ENCODE data around the gene ARHGDIA. TPM values are rescaled to one million over a fixed set of nuclear protein-coding genes. Genes with fewer than 3 reads are reported as not detected.

ARHGDIA gene
- total RNA-seq, 4 donors from 2014 or later = 189 to 480 (median 323) TPM

GRCh38 chr17:81831957-81832607 lies 39.1 kb downstream of the ARHGDIA start:
- TF ChIP-seq POLR2A (IDR thresholded peaks at IDR 0.05) = no peak
- TF ChIP-seq EP300 (IDR thresholded peaks at IDR 0.05; ENCODE audit: low read depth) = no peak
- no peak for TF ChIP-seq POLR2AphosphoS5 (IDR thresholded peaks at IDR 0.05)
- TF ChIP-seq, protein P1, sequence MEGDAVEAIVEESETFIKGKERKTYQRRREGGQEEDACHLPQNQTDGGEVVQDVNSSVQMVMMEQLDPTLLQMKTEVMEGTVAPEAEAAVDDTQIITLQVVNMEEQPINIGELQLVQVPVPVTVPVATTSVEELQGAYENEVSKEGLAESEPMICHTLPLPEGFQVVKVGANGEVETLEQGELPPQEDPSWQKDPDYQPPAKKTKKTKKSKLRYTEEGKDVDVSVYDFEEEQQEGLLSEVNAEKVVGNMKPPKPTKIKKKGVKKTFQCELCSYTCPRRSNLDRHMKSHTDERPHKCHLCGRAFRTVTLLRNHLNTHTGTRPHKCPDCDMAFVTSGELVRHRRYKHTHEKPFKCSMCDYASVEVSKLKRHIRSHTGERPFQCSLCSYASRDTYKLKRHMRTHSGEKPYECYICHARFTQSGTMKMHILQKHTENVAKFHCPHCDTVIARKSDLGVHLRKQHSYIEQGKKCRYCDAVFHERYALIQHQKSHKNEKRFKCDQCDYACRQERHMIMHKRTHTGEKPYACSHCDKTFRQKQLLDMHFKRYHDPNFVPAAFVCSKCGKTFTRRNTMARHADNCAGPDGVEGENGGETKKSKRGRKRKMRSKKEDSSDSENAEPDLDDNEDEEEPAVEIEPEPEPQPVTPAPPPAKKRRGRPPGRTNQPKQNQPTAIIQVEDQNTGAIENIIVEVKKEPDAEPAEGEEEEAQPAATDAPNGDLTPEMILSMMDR (IDR thresholded peaks at IDR 0.05) = no peak
- in situ Hi-C loops (cut with MboI; ENCODE audit: low pct_ligation_motif_present in 1 of 4, low pct_unique_long_range_greater_than_20kb in 1 of 4, low sequenced_read_pairs in 3 of 4) = no loop called here

DNA sequence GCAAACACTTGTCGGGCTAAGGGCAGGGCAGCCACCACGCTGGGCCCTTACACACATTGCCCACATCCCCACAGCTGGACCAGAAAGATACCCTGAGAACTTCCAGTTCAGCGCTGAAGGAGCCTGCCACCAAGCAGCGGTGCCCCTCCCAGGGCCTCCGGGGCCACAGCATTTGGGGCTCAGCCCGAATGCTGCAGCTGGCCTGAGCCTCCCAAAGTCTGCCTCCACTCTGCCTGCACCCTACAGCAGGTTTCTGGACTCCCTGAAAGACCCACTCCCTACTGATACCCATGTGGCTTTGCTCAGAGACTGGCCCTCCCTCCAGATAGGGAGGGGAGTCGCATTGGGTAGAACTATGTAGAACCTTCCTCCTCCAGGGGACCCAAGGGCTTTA lies 39.6 kb downstream of the ARHGDIA start:
- TF ChIP-seq POLR2A (IDR thresholded peaks at IDR 0.05) = no peak
- TF ChIP-seq POLR2AphosphoS5 (IDR thresholded peaks at IDR 0.05) = no peak
- TF ChIP-seq, protein P1 (IDR thresholded peaks at IDR 0.05) = no peak
- no peak for TF ChIP-seq EP300 (IDR thresholded peaks at IDR 0.05; ENCODE audit: low read depth)
- H3K36me3 ChIP-seq = no peaks in the 10 kb centered on the region
- no peaks in the 10 kb centered on the region for H3K27me3 ChIP-seq
- intact Hi-C loops (cut with DNase I; ENCODE audit: low total_unique reads) (no loop called here), in situ Hi-C loops (cut with MboI; ENCODE audit: low pct_ligation_motif_present in 1 of 4, low pct_unique_long_range_greater_than_20kb in 1 of 4, low sequenced_read_pairs in 3 of 4) (no loop called here)
- no peak for DNase-seq
- peaks cover 10 to 27% (median 21%) of the 10 kb centered on the region in 4 donors for H3K4me1 ChIP-seq
- H3K9me3 ChIP-seq = no peaks in the 10 kb centered on the region
- H3K4me3 ChIP-seq = no peak overlapping the region
- H3K27ac ChIP-seq = peak overlapping the region; percentile 92 to 96 (median 94)
- 78% methylated on average over 7 of the region's 7 CpGs; no CpG with 5 or more reads in 1 of the 2 donors for WGBS, 2 donors (ENCODE audit: low coverage in 1 of 2)

More at GRCh38 chr17:81831957-81832607, 39.1 kb downstream of the ARHGDIA start:
- H3K4me1 ChIP-seq = peaks cover 10 to 27% (median 21%) of the 10 kb centered on the region in 4 donors
- no peaks in the 10 kb centered on the region for H3K9me3 ChIP-seq
- H3K27me3 ChIP-seq = no peaks in the 10 kb centered on the region
- H3K4me3 ChIP-seq = peak overlapping the region; percentile 72 to 88 (median 78)
- 0 to 45% methylated on average over 1 to 18 of the region's 18 CpGs for WGBS, 2 donors (ENCODE audit: low coverage in 1 of 2)
- peak overlapping the region; percentile 92 to 96 (median 94) for H3K27ac ChIP-seq
- no peak for DNase-seq
- intact Hi-C loops (cut with DNase I; ENCODE audit: low total_unique reads) = no loop called here
- H3K36me3 ChIP-seq = no peaks in the 10 kb centered on the region

DNA sequence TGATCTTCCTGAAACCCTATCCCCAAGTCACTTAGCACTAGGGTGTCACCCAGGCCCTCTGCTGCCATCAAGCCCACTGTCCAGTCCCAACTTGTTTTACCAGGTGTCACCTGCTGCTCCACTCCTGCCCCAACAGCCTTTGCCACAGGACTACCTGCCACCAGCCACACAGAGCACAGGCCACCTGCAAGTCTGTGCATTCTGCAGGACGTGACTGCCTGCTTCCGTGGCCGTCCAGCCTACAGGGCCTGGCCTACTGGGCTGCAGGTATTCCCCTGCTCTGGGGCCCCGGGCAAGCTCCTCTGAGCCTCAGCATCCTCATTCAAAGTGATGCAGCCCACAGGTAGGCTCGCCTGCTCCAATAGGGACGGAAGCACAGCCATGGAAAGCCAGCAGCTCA lies 41.3 kb downstream of the ARHGDIA start:
- Histone ChIP-seq H3K36me3 (no peaks in the 10 kb centered on the region), H3K27ac (no peak overlapping the region), H3K4me1 (peaks cover 10 to 28% (median 24%) of the 10 kb centered on the region in 4 donors), H3K27me3 (no peaks in the 10 kb centered on the region), H3K9me3 (no peaks in the 10 kb centered on the region), H3K4me3 (no peak overlapping the region)
- in situ Hi-C loops (cut with MboI; ENCODE audit: low pct_ligation_motif_present in 1 of 4, low pct_unique_long_range_greater_than_20kb in 1 of 4, low sequenced_read_pairs in 3 of 4) = no loop called here
- WGBS, 2 donors (ENCODE audit: low coverage in 1 of 2) = 83% methylated on average over 6 of the region's 6 CpGs; no CpG with 5 or more reads in 1 of the 2 donors
- no peak for DNase-seq
- intact Hi-C loops (cut with DNase I; ENCODE audit: low total_unique reads) = no loop called here
- TF ChIP-seq EP300 (IDR thresholded peaks at IDR 0.05; ENCODE audit: low read depth) (no peak), POLR2AphosphoS5 (IDR thresholded peaks at IDR 0.05) (no peak), POLR2A (IDR thresholded peaks at IDR 0.05) (no peak)
- TF ChIP-seq, protein P1 (IDR thresholded peaks at IDR 0.05) = no peak

DNA sequence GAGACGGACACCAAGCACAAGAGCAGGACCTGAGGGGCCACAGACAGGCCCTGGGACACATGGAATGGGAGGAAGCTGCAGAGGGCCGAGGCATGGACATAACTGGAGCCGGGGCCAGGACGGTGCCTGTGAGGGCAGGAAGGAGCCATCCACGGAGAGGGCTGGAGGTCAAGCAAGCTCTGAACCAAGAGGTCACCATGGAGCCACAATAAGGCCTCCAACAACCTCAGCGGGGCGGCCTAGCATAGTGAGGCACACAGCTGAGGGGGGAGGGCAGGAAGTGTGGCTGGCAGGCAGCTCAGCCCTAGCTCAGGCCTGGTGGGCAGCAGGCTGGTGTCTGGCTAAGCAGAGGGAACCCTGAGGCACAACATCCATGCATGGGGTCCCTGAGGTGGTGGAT lies 42.5 kb downstream of the ARHGDIA start:
- no peak overlapping the region for H3K27ac ChIP-seq
- H3K4me1 ChIP-seq = peaks cover 10 to 23% (median 18%) of the 10 kb centered on the region in 4 donors
- H3K4me3 ChIP-seq = no peak overlapping the region
- 60 to 78% methylated on average over 1 to 7 of the region's 7 CpGs for whole genome bisulfite sequencing, 2 donors (ENCODE audit: low coverage in 1 of 2)
- H3K9me3 ChIP-seq = no peaks in the 10 kb centered on the region
- in situ Hi-C loops (cut with MboI; ENCODE audit: low pct_ligation_motif_present in 1 of 4, low pct_unique_long_range_greater_than_20kb in 1 of 4, low sequenced_read_pairs in 3 of 4) = no loop called here
- DNase-seq = no peak
- no peak for TF ChIP-seq EP300 (IDR thresholded peaks at IDR 0.05; ENCODE audit: low read depth)
- no peaks in the 10 kb centered on the region for H3K27me3 ChIP-seq
- intact Hi-C loops (cut with DNase I; ENCODE audit: low total_unique reads) = no loop called here
- H3K36me3 ChIP-seq = no peaks in the 10 kb centered on the region
